ENCODE measurements around the gene COL18A1. TPM values are rescaled to one million over a fixed set of nuclear protein-coding genes. Genes with fewer than 3 reads are reported as not detected.

COL18A1 gene
- total RNA-seq, 1 experiment from 2014 or later: 676 TPM

- POLR2A ChIA-PET: no interaction called here
- Histone ChIP-seq H3K9me3 (ENCODE audit: control insufficient read depth, insufficient read depth, low read depth, low read length) (no peaks in the 10 kb centered on the region), H3K27me3 (ENCODE audit: control insufficient read depth, insufficient read depth, low read length) (no peaks in the 10 kb centered on the region), H3K36me3 (ENCODE audit: control insufficient read depth, insufficient read depth, low read length) (peaks cover 3% of the 10 kb centered on the region; the same call in 1 of the 2 replicates), H3K27ac (ENCODE audit: low read length) (peak overlapping the region; percentile 29; the same call in 1 of the 2 replicates), H3K4me3 (ENCODE audit: low read depth in 2 of 2, low read length in 2 of 2) (no peak overlapping the region), H3K4me1 (ENCODE audit: control insufficient read depth, insufficient read depth, low read length) (peaks cover 24% of the 10 kb centered on the region)
- intact Hi-C loops (cut with micrococcal nuclease; ENCODE audit: unreplicated experiment) (no loop called here), in situ Hi-C loops (cut with HindIII; ENCODE audit: low pct_unique_long_range_greater_than_20kb, low sequenced_read_pairs) (no loop called here)
- ATAC-seq: no peak
- TSS peak; percentile 55 for BruUV-seq (replicated peaks)
- no peak for DNase-seq (ENCODE audit: low read depth, low spot score)
- no peak for TF ChIP-seq SIN3A (IDR thresholded peaks at IDR 0.05; ENCODE audit: borderline replicate concordance, insufficient read depth, low read depth, low read length)
- TF ChIP-seq REST (IDR thresholded peaks at IDR 0.05; ENCODE audit: insufficient read depth in 1 of 2, low read depth in 2 of 2, low read length in 1 of 2): no peak
- TF ChIP-seq, protein P1, sequence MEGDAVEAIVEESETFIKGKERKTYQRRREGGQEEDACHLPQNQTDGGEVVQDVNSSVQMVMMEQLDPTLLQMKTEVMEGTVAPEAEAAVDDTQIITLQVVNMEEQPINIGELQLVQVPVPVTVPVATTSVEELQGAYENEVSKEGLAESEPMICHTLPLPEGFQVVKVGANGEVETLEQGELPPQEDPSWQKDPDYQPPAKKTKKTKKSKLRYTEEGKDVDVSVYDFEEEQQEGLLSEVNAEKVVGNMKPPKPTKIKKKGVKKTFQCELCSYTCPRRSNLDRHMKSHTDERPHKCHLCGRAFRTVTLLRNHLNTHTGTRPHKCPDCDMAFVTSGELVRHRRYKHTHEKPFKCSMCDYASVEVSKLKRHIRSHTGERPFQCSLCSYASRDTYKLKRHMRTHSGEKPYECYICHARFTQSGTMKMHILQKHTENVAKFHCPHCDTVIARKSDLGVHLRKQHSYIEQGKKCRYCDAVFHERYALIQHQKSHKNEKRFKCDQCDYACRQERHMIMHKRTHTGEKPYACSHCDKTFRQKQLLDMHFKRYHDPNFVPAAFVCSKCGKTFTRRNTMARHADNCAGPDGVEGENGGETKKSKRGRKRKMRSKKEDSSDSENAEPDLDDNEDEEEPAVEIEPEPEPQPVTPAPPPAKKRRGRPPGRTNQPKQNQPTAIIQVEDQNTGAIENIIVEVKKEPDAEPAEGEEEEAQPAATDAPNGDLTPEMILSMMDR (IDR thresholded peaks at IDR 0.05): no peak
- no peak for TF ChIP-seq POLR2AphosphoS5 (IDR thresholded peaks at IDR 0.05; ENCODE audit: low read depth, low read length)
- no peak for TF ChIP-seq TCF7L2 (IDR thresholded peaks at IDR 0.05; ENCODE audit: low read depth, low read length)
- CTCF ChIA-PET: no interaction called here
These were observed 80.9 kb downstream of the COL18A1 start for GRCh38 chr21:45485686-45486442.

- Histone ChIP-seq H3K27ac (ENCODE audit: low read length) (0 out of 2 replicates have a peak overlapping the region, but pooled peaks have one; percentile 29), H3K27me3 (ENCODE audit: control insufficient read depth, insufficient read depth, low read length) (no peaks in the 10 kb centered on the region), H3K9me3 (ENCODE audit: control insufficient read depth, insufficient read depth, low read depth, low read length) (no peaks in the 10 kb centered on the region), H3K4me1 (ENCODE audit: control insufficient read depth, insufficient read depth, low read length) (peaks cover 26% of the 10 kb centered on the region), H3K36me3 (ENCODE audit: control insufficient read depth, insufficient read depth, low read length) (peaks cover 3% of the 10 kb centered on the region; the same call in 1 of the 2 replicates), H3K4me3 (ENCODE audit: low read depth in 2 of 2, low read length in 2 of 2) (no peak overlapping the region)
- intact Hi-C loops (cut with micrococcal nuclease; ENCODE audit: unreplicated experiment) (no loop called here), in situ Hi-C loops (cut with HindIII; ENCODE audit: low pct_unique_long_range_greater_than_20kb, low sequenced_read_pairs) (no loop called here)
- DNase-seq (ENCODE audit: low read depth, low spot score) (no peak), ATAC-seq (no peak)
- POLR2A ChIA-PET: no interaction called here
- BruUV-seq (replicated peaks): no TSS peak
- CTCF ChIA-PET: no interaction called here
- TF ChIP-seq POLR2AphosphoS5 (IDR thresholded peaks at IDR 0.05; ENCODE audit: low read depth, low read length): no peak
- TF ChIP-seq, protein P1 (IDR thresholded peaks at IDR 0.05): no peak
- no peak for TF ChIP-seq REST (IDR thresholded peaks at IDR 0.05; ENCODE audit: insufficient read depth in 1 of 2, low read depth in 2 of 2, low read length in 1 of 2)
- no peak for TF ChIP-seq SIN3A (IDR thresholded peaks at IDR 0.05; ENCODE audit: borderline replicate concordance, insufficient read depth, low read depth, low read length)
- TF ChIP-seq TCF7L2 (IDR thresholded peaks at IDR 0.05; ENCODE audit: low read depth, low read length): no peak
These were observed 81.6 kb downstream of the COL18A1 start for GRCh38 chr21:45486443-45487160.

All from Panc1 (cell line).